NCI-H2029 (cell line): ENCODE results near the gene CLEC12A.

ENCODE experiments used
- DNase-seq: peaks from one replicate; lab custom pipeline; 2025; lab: John Stamatoyannopoulos, UW

CLEC12A gene

GRCh38 chr12:10033783-10034545, 62.8 kb downstream of the CLEC12A start:
- DNase-seq: no peak
